ENCODE measurements around the gene IFT122.

GRCh38 chr3:129557548-129557894 is 117.5 kb downstream of the IFT122 start:
- TF ChIP-seq, protein P1, sequence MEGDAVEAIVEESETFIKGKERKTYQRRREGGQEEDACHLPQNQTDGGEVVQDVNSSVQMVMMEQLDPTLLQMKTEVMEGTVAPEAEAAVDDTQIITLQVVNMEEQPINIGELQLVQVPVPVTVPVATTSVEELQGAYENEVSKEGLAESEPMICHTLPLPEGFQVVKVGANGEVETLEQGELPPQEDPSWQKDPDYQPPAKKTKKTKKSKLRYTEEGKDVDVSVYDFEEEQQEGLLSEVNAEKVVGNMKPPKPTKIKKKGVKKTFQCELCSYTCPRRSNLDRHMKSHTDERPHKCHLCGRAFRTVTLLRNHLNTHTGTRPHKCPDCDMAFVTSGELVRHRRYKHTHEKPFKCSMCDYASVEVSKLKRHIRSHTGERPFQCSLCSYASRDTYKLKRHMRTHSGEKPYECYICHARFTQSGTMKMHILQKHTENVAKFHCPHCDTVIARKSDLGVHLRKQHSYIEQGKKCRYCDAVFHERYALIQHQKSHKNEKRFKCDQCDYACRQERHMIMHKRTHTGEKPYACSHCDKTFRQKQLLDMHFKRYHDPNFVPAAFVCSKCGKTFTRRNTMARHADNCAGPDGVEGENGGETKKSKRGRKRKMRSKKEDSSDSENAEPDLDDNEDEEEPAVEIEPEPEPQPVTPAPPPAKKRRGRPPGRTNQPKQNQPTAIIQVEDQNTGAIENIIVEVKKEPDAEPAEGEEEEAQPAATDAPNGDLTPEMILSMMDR (conservative IDR thresholded peaks at IDR 0.05; ENCODE audit: low read length), result no peak
- TF ChIP-seq EZH2phosphoT487 (IDR thresholded peaks at IDR 0.05; ENCODE audit: borderline replicate concordance, low read depth, low read length), result no peak
